Keratinocyte (primary cell): Measurements from ENCODE around the gene ESRRB.

Source experiments
- CTCF ChIP-seq, 3 experiments: IDR thresholded peaks in 1 of 3; conservative IDR thresholded peaks in 1 of 3; optimal IDR thresholded peaks in 1 of 3; 2 replicates in 2 of 3; 3 replicates in 1 of 3; pipeline versions ENCODE3 to v1.5.1; 2011; ENCODE audit warnings: low read length in 3 of 3, mild to moderate bottlenecking in 3 of 3, moderate library complexity in 2 of 3, control low read depth in 1 of 3, inconsistent platforms in 1 of 3; ENCODE audit not compliant: insufficient read depth in 2 of 3; ENCODE audit errors: extremely low read depth in 1 of 3
- EZH2 ChIP-seq: IDR thresholded peaks from one replicate; pipeline ENCODE4 v1.6.1; 2012; ENCODE audit warnings: inconsistent platforms, mild to moderate bottlenecking, low read length, moderate library complexity

DNA sequence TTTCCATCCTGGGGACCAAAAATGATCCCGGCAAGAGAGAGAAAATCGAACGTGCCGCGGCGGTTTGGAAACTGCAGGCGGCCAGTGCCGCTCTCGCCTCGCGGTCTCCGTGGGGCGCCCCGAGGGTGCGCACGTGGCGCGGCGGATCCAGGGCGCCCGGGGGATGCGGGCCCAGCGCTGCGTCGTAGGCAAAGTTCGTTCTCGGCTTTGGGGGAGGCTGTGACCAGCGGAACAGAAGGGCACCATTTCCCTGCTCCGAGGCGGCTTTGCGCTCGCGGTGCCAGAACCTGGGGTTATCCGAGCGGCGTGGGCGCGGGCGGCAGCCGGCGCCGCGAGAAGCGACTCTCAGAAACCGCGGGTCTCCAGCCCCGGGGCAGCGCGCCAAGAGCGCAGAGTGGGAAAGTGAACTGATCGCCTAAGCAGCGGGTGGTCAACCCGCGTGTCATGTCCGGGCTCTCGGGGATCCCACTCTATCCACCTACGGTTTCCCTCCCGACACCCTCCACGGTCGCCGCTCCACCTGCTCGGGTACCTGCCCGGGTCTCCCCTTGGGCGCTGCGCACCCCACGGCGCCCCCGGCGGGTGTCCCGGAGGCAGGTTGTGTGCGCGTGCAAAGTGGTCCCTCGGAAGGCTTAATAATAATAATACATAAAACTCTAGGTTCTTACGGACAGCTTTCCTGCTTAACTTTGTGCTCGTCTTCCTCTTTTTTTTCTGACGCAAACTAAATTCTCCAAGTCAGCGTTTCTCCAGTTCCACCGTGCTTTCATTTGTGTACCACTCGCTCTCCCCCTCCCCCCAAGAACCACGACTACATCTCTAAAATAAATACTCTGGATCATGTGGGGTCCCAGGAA, 1.2 kb downstream of the ESRRB start:
- TF ChIP-seq CTCF (optimal IDR thresholded peaks at IDR 0.05 in 1 of 3, IDR thresholded peaks at IDR 0.05 in 1 of 3, conservative IDR thresholded peaks at IDR 0.05 in 1 of 3; ENCODE audit: extremely low read depth in 1 of 3, insufficient read depth in 2 of 3, low read length in 3 of 3) (no peak), EZH2 (peak; percentile 90)
